ENCODE data around the gene FAM234B. TPM values are rescaled to one million over a fixed set of nuclear protein-coding genes. Genes with fewer than 3 reads are reported as not detected.
A peak's percentile ranks its signal among the peaks of the same experiment; 100 is the strongest.

Gene FAM234B
- total and polyA plus RNA-seq, 2 of the 8 experiments (the other 6 are each of a cell fraction or from before 2014, with no cell fraction given), result 12.5 to 29.1 TPM

DNA sequence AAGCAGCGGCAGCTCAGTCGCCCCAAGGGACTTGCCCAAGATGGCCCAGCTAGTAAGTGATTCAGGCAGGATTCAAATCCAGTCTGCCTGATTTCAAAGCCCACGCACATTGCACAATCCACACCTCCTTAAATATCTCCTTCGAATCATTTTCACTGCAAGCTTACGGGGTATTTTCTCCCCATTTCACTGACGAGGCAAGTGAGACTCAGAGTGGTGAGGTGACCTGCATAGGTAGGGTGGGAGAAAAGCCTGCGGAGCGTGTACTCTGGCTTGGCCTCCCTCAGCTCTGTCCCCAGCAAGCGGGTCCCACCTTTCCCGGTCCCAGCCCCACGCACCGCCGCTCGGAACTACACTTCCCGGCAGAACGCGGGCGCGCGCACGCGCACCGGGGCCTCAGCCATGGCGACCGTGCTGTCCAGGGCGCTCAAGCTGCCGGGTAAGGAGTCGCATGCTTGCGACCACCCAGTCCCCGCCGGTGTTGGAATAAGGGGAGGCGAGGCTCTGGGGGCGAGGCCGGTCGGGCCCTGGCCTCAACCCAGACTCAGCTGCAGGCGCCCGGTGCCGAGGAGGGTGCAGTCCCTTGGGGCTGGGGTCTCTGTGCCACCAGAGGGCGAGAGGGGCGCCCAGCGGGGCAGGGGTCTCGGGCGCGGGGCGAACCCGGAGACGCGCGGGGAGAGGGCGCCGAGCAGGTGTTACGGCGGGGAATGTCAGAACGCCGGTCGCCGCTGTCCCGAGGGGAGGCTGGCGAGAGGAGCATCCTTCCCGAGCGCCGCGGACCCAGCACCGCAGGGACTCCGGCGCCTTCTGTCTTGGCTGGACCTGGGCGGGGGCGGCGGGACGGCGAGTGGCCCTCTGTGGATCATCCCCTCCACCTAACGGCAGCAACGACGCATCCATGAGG lies at the start of gene FAM234B (continued):
- TF ChIP-seq JUN (IDR thresholded peaks at IDR 0.05; ENCODE audit: low read depth, low read length), result no peak
- TF ChIP-seq KDM1A (IDR thresholded peaks at IDR 0.05; ENCODE audit: borderline replicate concordance, low read length), result no peak
- no peak for TF ChIP-seq SIRT6 (IDR thresholded peaks at IDR 0.05; ENCODE audit: low read length)
- TF ChIP-seq HDAC2 (IDR thresholded peaks at IDR 0.05; ENCODE audit: borderline replicate concordance in 1 of 2, low read depth in 2 of 2, low read length in 2 of 2), result peak; percentile 24 to 80; a peak in 3 of 4 replicates
- no peak for TF ChIP-seq GABPA (IDR thresholded peaks at IDR 0.05; ENCODE audit: borderline replicate concordance, insufficient read depth, low read length)
- no peak for TF ChIP-seq MAFK (IDR thresholded peaks at IDR 0.05; ENCODE audit: low read depth, low read length)
- TF ChIP-seq EP300 (IDR thresholded peaks at IDR 0.05; ENCODE audit: borderline replicate concordance in 1 of 2, low read depth in 2 of 2, low read length in 2 of 2), result no peak
- peak in 1 of 2 experiments; percentile 0; a peak in 1 of 4 replicates for TF ChIP-seq RAD21 (IDR thresholded peaks at IDR 0.05 in 1 of 2, conservative IDR thresholded peaks at IDR 0.05 in 1 of 2; ENCODE audit: low read depth in 2 of 2, low read length in 2 of 2)
- TF ChIP-seq KDM5A (IDR thresholded peaks at IDR 0.05; ENCODE audit: low read length), result no peak
- peak; percentile 77 for TF ChIP-seq CEBPB (IDR thresholded peaks at IDR 0.05; ENCODE audit: low read depth, low read length)
- TF ChIP-seq POLR2AphosphoS5 (IDR thresholded peaks at IDR 0.05; ENCODE audit: low read depth, low read length), result no peak
- TF ChIP-seq RFX5 (IDR thresholded peaks at IDR 0.05; ENCODE audit: borderline replicate concordance, low read depth, low read length), result no peak
- no peak for TF ChIP-seq RXRA (IDR thresholded peaks at IDR 0.05; ENCODE audit: insufficient read depth, low read depth, low read length)
- no peak for TF ChIP-seq TCF12 (IDR thresholded peaks at IDR 0.05; ENCODE audit: low read depth, low read length)
- no peak for TF ChIP-seq EGR1 (IDR thresholded peaks at IDR 0.05; ENCODE audit: borderline replicate concordance, low read depth, low read length)
- TF ChIP-seq, protein P1, sequence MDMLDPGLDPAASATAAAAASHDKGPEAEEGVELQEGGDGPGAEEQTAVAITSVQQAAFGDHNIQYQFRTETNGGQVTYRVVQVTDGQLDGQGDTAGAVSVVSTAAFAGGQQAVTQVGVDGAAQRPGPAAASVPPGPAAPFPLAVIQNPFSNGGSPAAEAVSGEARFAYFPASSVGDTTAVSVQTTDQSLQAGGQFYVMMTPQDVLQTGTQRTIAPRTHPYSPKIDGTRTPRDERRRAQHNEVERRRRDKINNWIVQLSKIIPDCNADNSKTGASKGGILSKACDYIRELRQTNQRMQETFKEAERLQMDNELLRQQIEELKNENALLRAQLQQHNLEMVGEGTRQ (IDR thresholded peaks at IDR 0.05; ENCODE audit: low read length), result no peak
- peak; percentile 59; the same call in 1 of the 2 replicates for TF ChIP-seq CREB1 (IDR thresholded peaks at IDR 0.05)
- TF ChIP-seq SP4 (IDR thresholded peaks at IDR 0.05; ENCODE audit: low read length), result peak; percentile 24; the same call in 1 of the 2 replicates
- TF ChIP-seq, protein P2, sequence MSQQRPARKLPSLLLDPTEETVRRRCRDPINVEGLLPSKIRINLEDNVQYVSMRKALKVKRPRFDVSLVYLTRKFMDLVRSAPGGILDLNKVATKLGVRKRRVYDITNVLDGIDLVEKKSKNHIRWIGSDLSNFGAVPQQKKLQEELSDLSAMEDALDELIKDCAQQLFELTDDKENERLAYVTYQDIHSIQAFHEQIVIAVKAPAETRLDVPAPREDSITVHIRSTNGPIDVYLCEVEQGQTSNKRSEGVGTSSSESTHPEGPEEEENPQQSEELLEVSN (IDR thresholded peaks at IDR 0.05), result no peak
